NB4 (cell line): Measurements from ENCODE around the gene SEC61A1.

Experiments
- DNase-seq: peaks from one replicate; pipeline ENCODE4 v3.0.0; 2010; ENCODE audit warnings: low read depth
- H3K4me3 ChIP-seq: one replicate; pipeline ENCODE4 v1.5.1; 2011; ENCODE audit warnings: mild to moderate bottlenecking, low read depth, low read length, moderate library complexity
- CTCF ChIP-seq: IDR thresholded peaks from one replicate; pipeline ENCODE4 v1.5.1; 2012; ENCODE audit warnings: low read depth, low read length
- MYC ChIP-seq: IDR thresholded peaks from 2 replicates; pipeline ENCODE4 v1.6.1; 2011; ENCODE audit warnings: low read depth, low read length
- POLR2A ChIP-seq: IDR thresholded peaks from 2 replicates; pipeline ENCODE4 v1.6.1; 2011; ENCODE audit warnings: mild to moderate bottlenecking; ENCODE audit not compliant: insufficient read length; ENCODE audit errors: extremely low read depth
- TF ChIP-seq, protein P1 (sequence below): IDR thresholded peaks from 2 replicates; pipeline ENCODE4 v1.6.1; 2011; ENCODE audit warnings: low read depth, low read length

The SEC61A1 gene

DNA sequence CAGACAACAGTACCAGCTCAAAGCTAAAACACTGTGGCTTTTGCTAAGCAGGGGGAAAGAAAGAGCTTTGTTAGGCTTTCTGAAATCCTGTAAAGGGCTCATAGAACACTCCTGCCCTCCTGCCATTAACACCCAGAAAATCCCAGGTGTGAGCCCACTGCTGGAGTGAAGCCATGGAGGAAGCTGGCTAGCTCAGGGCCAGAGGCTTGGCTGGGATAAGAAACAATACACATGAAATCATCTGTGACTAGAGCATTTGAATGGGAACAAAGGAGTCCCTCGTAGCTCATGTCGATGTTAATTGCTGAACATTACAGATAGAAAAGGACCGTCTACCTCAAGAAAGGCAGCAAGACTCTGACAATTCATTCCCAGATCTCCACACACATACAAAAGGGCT, 47.9 kb downstream of the SEC61A1 start:
- DNase-seq, result no peak
- TF ChIP-seq, protein P1, sequence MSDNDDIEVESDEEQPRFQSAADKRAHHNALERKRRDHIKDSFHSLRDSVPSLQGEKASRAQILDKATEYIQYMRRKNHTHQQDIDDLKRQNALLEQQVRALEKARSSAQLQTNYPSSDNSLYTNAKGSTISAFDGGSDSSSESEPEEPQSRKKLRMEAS, result no peak
- TF ChIP-seq POLR2A (no peak), CTCF (no peak), MYC (no peak)
- no peak overlapping the region for H3K4me3 ChIP-seq

- H3K4me3 ChIP-seq, result no peak overlapping the region
- DNase-seq, result no peak
- TF ChIP-seq, protein P1, result no peak
- TF ChIP-seq POLR2A (no peak), CTCF (no peak), MYC (no peak)
Measured at GRCh38 chr3:128100638-128101037, 48.4 kb downstream of the SEC61A1 start.

DNA sequence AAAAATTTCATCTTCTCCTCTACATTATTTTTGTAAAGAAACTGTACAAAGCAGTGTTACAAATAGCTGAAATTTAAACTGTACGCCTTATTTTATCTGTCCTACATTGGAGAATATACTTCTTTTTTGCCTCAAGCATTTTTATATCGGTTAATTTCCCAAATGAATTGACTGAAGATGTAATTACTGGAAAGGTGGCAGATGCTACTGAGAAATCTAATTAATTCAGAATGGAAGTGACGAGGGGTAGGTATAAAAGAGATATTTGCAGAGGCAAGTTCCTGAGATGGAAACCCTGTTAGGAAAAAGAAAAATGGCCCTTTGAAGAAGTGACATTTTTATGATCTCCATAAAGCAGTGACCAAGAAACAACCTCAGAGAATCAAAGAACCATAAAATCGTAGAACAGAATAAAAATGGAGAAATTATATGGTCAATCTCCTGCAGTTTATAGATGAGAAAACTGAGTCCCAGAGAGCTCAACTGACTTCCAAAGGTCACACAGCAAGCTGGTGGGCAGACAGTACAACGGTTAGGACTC, 51.0 kb downstream of the SEC61A1 start:
- no peak for DNase-seq
- no peak for TF ChIP-seq MYC
- no peak for TF ChIP-seq CTCF
- no peak for TF ChIP-seq POLR2A
- TF ChIP-seq, protein P1, result no peak

DNA sequence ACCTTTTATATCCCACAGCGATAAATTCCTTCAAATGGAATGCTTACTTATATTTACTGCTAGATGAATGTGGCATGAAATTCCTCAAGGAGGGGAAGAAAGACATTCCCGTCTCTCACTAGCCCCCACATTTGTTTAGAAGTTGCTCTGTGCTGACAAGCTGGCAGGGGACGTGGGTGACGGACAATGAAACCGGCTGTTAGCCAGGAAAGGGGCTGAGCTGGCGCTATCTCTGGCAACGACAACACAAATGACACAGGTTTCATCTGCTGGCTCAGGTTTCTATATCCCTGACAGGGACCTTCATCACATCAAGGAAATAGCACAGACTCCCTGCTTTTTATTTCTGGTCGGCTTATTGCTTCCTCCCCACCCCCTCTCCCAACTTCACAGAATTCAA, 55.6 kb downstream of the SEC61A1 start:
- no peak for DNase-seq
- TF ChIP-seq MYC (no peak), POLR2A (no peak), CTCF (no peak)
- TF ChIP-seq, protein P1, result no peak

More for the DNA sequence above, 51.0 kb downstream of the SEC61A1 start:
- no peak overlapping the region for H3K4me3 ChIP-seq

GRCh38 chr3:128111147-128111546, 58.9 kb downstream of the SEC61A1 start:
- no peak for DNase-seq
- H3K4me3 ChIP-seq, result no peak overlapping the region
- TF ChIP-seq POLR2A, result no peak

More for the DNA sequence above, 55.6 kb downstream of the SEC61A1 start:
- no peak overlapping the region for H3K4me3 ChIP-seq

- TF ChIP-seq MYC, result no peak
- no peak for DNase-seq
- H3K4me3 ChIP-seq, result no peak overlapping the region
Measured at GRCh38 chr3:128112357-128112968, 60.2 kb downstream of the SEC61A1 start.
